H1 (cell line): Measurements from ENCODE around the gene MOGAT3. TPM values are rescaled to one million over a fixed set of nuclear protein-coding genes. Genes with fewer than 3 reads are reported as not detected.
A peak's percentile ranks its signal among the peaks of the same experiment; 100 is the strongest.

Source experiments
- BRCA1 ChIP-seq: IDR thresholded peaks from 2 replicates; pipeline ENCODE4 v1.6.1; 2012; ENCODE audit warnings: low read depth, low read length, improper control_type of control experiment
- CEBPB ChIP-seq: IDR thresholded peaks from 2 replicates; pipeline ENCODE4 v1.6.1; 2012; ENCODE audit warnings: low read depth, low read length
- CHD2 ChIP-seq: IDR thresholded peaks from 2 replicates; pipeline ENCODE4 v1.6.1; 2012; ENCODE audit warnings: low read length, improper control_type of control experiment
- FOSL1 ChIP-seq: IDR thresholded peaks from 2 replicates; pipeline ENCODE4 v1.6.1; 2011; ENCODE audit warnings: mild to moderate bottlenecking, low read depth, low read length, moderate library complexity; ENCODE audit not compliant: insufficient read depth
- HDAC2 ChIP-seq, 2 experiments: fragments of 300-600 bp in 1 of 2; sonication (generic) in 1 of 2; IDR thresholded peaks; 2 replicates each; pipeline ENCODE4 v1.6.1; 2011 to 2012; ENCODE audit warnings: low read depth in 2 of 2, low read length in 2 of 2, mild to moderate bottlenecking in 2 of 2, moderate library complexity in 2 of 2, borderline replicate concordance in 1 of 2, inconsistent platforms in 1 of 2
- KDM1A ChIP-seq: fragments of 200-600, 300-600 bp; sonication (generic); IDR thresholded peaks from 2 replicates; pipeline ENCODE4 v1.7.1; 2016; ENCODE audit warnings: mild to moderate bottlenecking, low read length, borderline replicate concordance
- KDM4A ChIP-seq: IDR thresholded peaks from one replicate; pipeline ENCODE4 v1.7.1; 2012; ENCODE audit warnings: low read depth, mild to moderate bottlenecking, moderate library complexity, low read length, inconsistent platforms; ENCODE audit not compliant: severe bottlenecking
- KDM5A ChIP-seq: fragments of 200-600 bp; IDR thresholded peaks from 2 replicates; pipeline ENCODE4 v1.7.1; 2012; ENCODE audit warnings: mild to moderate bottlenecking, low read length, inconsistent platforms, mixed read lengths
- MAFK ChIP-seq: IDR thresholded peaks from 2 replicates; pipeline ENCODE4 v1.6.1; 2012; ENCODE audit warnings: low read depth, mild to moderate bottlenecking, improper control_type of control experiment, low read length
- NRF1 ChIP-seq: IDR thresholded peaks from 2 replicates; pipeline ENCODE4 v1.6.1; 2011; ENCODE audit warnings: mild to moderate bottlenecking, low read depth, low read length, improper control_type of control experiment
- PHF8 ChIP-seq: fragments of 200-600 bp; sonication (generic); conservative IDR thresholded peaks from 2 replicates; pipeline ENCODE4 v1.7.1; 2012; ENCODE audit warnings: low read depth, mild to moderate bottlenecking, inconsistent platforms, low read length, moderate library complexity
- RAD21 ChIP-seq, 2 experiments: IDR thresholded peaks in 1 of 2; conservative IDR thresholded peaks in 1 of 2; 2 replicates each; pipeline ENCODE4 v1.6.1; 2011; ENCODE audit warnings: low read depth in 2 of 2, low read length in 2 of 2, improper control_type of control experiment in 1 of 2, inconsistent platforms in 1 of 2, mild to moderate bottlenecking in 1 of 2, moderate library complexity in 1 of 2
- RNF2 ChIP-seq: fragments of 200-900, 300-1000 bp; sonication (generic); IDR thresholded peaks from 2 replicates; pipeline ENCODE4 v1.7.1; 2016; ENCODE audit warnings: borderline replicate concordance, low read depth, mild to moderate bottlenecking, antibody characterized with exemption, low read length; ENCODE audit not compliant: poor library complexity, severe bottlenecking; ENCODE audit errors: missing control alignments
- RXRA ChIP-seq: IDR thresholded peaks from 2 replicates; pipeline ENCODE4 v1.6.1; 2011; ENCODE audit warnings: low read depth, mild to moderate bottlenecking, low read length, moderate library complexity; ENCODE audit not compliant: insufficient read depth
- SIX5 ChIP-seq: IDR thresholded peaks from 2 replicates; pipeline ENCODE4 v1.6.1; 2011; ENCODE audit warnings: mild to moderate bottlenecking, low read depth, low read length
- SP1 ChIP-seq: IDR thresholded peaks from 2 replicates; pipeline ENCODE4 v1.6.1; 2011; ENCODE audit warnings: low read depth, low read length
- SP2 ChIP-seq: IDR thresholded peaks from 2 replicates; pipeline ENCODE4 v1.6.1; 2012; ENCODE audit warnings: mild to moderate bottlenecking, low read length, inconsistent platforms
- SUZ12 ChIP-seq: fragments of 200-600 bp; sonication (generic); IDR thresholded peaks from 2 replicates; pipeline ENCODE4 v1.6.1; 2012; ENCODE audit warnings: mild to moderate bottlenecking, inconsistent platforms, low read length, moderate library complexity, mixed read lengths
- TBP ChIP-seq: IDR thresholded peaks from 2 replicates; pipeline ENCODE4 v1.6.1; 2011; ENCODE audit warnings: low read depth, low read length, improper control_type of control experiment
- YY1 ChIP-seq: IDR thresholded peaks from 2 replicates; pipeline ENCODE4 v1.6.1; 2011; ENCODE audit warnings: low read depth, mild to moderate bottlenecking, low read length
- polyA plus RNA-seq, 7 experiments: library from polyadenylated mRNA; depleted of rRNA in 3 of 7; stranded (reverse) in 5 of 7; unstranded in 2 of 7; fragments of >200 nt in 5 of 7; fragments of 200-250 nt in 2 of 7; gene quantifications; 1 replicate in 5 of 7; 2 replicates in 1 of 7; 4 replicates in 1 of 7; pipeline versions ENCODE4 v1.2.1 to v1.2.3, GENCODE V29; 2011 to 2013; ENCODE audit warnings: missing spikeins in 2 of 7, mixed read lengths in 2 of 7
- total RNA-seq: library from RNA; stranded (reverse); fragmentation: NEBNext Ultra II Directional; extraction: Animal tissue kit (Norgen Biotek cat#: 25700); gene quantifications from 2 replicates; pipeline ENCODE4 v1.2.1, GENCODE V29; 2021
- TF ChIP-seq, protein P1 (sequence below): IDR thresholded peaks from 2 replicates; pipeline ENCODE4 v1.6.1; 2011; ENCODE audit warnings: low read depth, mild to moderate bottlenecking, low read length; ENCODE audit not compliant: insufficient read depth

MOGAT3 gene
- total and polyA plus RNA-seq, 2 of the 8 experiments (the other 6 are each of a cell fraction or from before 2014, with no cell fraction given), result 0.21 to 0.82 TPM

DNA sequence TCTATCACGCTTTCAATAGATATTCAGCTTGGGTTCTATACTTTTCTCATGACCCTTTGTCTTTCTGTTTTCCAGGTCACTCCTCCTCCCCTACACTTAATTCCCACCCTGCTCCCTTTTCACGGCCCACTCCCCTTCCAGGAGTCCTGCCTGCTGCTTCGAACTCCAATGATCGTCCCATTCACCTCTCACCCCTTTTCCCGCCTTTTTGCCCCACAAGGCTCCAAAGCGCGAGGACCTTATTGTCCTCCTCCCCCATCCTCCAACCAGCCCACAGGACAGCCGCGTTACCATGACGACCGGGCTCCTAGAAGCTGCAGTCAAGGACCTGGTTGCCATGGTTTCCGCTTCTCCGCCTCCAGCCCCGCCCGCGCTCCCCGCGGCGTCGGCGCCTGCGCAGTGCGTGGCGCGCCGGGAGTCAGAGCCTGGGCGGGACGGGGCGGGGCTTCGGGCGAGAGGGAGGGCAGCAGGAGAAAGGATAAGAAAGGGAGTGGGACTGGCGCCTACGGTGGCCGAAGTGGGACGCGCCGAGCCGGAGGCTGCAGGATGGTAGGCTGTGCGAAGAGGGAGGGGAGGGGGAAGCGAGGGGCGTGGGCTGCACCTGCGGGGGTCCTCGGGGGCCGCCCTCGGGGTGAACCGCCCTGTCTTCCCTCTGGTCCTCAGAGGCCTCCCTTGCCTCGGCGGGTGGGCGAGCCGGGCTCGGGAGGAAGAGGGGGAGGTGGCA, 46.7 kb downstream of the MOGAT3 start, which contains the start of gene AP1S1 (continued):
- TF ChIP-seq SP1, result no peak; the same call in 1 of the 2 replicates
- TF ChIP-seq KDM5A, result no peak; the same call in 1 of the 2 replicates
- no peak for TF ChIP-seq RXRA
- TF ChIP-seq FOSL1, result no peak
- no peak for TF ChIP-seq CEBPB
- no peak for TF ChIP-seq SP2
- peak; percentile 59 for TF ChIP-seq RNF2
- TF ChIP-seq PHF8, result no peak
- peak; percentile 37 to 94; a peak in 3 of 4 replicates for TF ChIP-seq HDAC2 (IDR thresholded peaks at IDR 0.05; ENCODE audit: borderline replicate concordance in 1 of 2, low read depth in 2 of 2, low read length in 2 of 2)
- peak; percentile 30 for TF ChIP-seq CHD2
- TF ChIP-seq BRCA1, result no peak
- no peak; the same call in none of the 2 replicates for TF ChIP-seq YY1
- no peak; the same call in 1 of the 2 replicates for TF ChIP-seq TBP
- TF ChIP-seq SIX5, result no peak
- TF ChIP-seq, protein P1, sequence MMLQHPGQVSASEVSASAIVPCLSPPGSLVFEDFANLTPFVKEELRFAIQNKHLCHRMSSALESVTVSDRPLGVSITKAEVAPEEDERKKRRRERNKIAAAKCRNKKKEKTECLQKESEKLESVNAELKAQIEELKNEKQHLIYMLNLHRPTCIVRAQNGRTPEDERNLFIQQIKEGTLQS, result no peak
- no peak for TF ChIP-seq SUZ12
- TF ChIP-seq NRF1, result peak; percentile 73
- TF ChIP-seq KDM4A, result no peak
- TF ChIP-seq KDM1A, result no peak; the same call in none of the 2 replicates
- no peak for TF ChIP-seq MAFK
- no peak for TF ChIP-seq RAD21 (IDR thresholded peaks at IDR 0.05 in 1 of 2, conservative IDR thresholded peaks at IDR 0.05 in 1 of 2; ENCODE audit: low read depth in 2 of 2, low read length in 2 of 2)
